GM12873 (cell line): Measurements from ENCODE around the gene GRM8.

Source experiments
- CTCF ChIP-seq: IDR thresholded peaks from 2 replicates; pipeline ENCODE4 v1.5.1; 2012; ENCODE audit warnings: low read depth, mild to moderate bottlenecking, moderate library complexity, low read length, control low read depth; ENCODE audit not compliant: insufficient read depth; ENCODE audit errors: missing control alignments

The GRM8 gene

DNA sequence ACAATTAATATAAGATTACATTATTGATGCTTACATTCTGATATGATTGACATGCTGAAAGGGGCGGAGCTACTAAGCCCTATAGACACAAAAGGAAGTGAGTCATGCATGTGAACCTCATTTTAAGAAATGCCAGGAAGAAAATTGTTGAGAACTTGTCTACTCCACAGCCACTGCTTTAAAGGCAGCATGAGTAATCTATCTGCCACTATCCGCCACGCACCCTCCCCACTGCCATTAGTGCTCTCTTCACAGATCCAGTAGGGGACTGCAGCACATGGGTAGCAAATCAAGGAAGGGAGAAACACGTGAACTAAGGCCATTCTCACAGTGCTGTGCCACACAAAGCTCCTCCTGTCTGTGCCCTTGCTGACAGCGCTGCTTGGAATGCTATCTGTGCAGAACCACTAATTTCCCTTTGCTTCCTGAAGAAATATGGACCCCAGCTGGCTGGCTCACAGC is 524.8 kb downstream of the GRM8 start:
- TF ChIP-seq CTCF: no peak

- TF ChIP-seq CTCF: no peak
Observed at GRCh38 chr7:126723966-126724544, 528.7 kb downstream of the GRM8 start.

- no peak for TF ChIP-seq CTCF
Observed at GRCh38 chr7:126720232-126720631, 532.5 kb downstream of the GRM8 start.

- TF ChIP-seq CTCF: no peak
Observed at GRCh38 chr7:126718419-126718818, 534.3 kb downstream of the GRM8 start.

DNA sequence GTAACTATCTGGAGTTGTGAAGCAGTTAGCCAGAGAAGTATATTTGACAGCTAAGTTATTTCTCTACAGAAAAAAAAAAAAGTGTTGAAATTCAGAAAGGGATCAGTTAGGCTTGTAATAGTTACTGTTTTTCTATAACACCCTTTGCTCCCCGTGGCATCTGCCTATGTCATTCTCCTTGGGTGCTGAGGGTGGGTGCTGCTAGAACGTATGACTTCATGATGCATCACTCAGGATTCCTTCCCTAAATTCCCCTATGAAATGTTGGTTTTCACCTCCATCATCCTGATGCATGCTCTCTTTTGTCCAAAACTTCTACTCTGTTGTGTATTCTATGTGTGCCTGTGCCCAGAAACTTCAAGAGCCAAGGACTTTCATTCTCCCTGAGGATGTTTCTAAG is 536.4 kb downstream of the GRM8 start:
- no peak for TF ChIP-seq CTCF

GRCh38 chr7:126715076-126715475 is 537.7 kb downstream of the GRM8 start:
- TF ChIP-seq CTCF: no peak

DNA sequence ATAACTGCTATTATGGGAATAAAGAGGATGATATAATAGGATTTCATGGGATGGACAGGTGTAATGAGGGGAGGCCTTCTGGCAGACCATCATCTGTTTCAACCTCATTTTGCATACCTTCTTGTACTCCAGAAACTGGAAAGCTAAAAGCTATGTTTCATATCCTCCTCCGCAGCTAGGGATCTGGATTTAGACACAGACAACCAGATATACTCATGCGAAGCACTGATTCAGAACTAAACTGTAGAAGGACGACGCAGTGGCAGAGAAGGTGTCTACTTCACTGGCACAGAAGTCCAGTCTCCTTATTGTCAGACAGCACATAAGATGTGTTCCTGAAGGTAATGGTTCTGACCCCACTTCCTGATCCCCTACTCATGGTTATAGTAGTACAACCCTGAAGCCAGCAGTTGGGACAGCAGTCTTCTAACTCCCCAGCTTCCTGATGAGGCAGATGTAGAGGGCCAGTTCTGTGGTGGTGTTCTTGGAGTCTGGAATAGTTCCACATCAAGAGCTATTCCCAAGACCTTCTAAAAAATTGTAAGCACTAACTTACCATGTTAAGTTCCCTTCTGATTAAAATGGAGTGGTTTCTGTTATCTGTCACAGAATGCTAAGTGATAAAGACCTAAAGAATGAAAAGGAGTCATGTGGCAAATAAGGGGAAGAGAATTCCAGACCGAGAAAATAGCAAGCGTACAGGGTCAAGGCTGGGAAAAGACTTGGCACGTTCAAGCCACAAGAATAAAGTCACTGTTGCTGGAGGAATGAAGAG is 550.3 kb downstream of the GRM8 start:
- TF ChIP-seq CTCF: no peak
